Measurements from ENCODE around the gene ACOT8.
"Not testable (repeated sequence)": the region's sequence is repeated elsewhere in the genome, so short reads cannot be mapped to it uniquely, and the experiment has no call there.

Gene ACOT8

DNA sequence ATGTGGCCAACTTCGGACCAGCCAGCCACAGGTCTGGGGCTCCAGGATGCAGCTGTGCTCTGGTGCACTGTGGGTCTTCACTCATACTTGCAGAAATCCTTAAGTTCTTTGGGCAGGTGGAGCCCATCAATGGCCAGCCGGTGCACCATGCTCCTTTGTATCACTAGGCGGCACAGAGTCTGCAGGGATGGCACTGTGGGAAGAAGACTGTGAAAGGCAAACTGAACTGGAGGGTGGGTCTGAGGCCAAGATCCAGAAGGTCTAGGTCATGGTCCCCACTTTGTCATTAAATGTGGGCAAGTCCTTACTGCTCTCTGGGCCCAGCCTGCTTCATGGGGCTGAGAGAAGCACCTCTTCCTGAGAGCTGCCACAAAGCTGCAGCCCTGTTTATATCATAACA, 31.5 kb upstream of the ACOT8 start:
- DNase-seq = no peak

GRCh38 chr20:45887346-45887715, 30.1 kb upstream of the ACOT8 start, which contains the start of gene SPATA25:
SPATA25 (minus strand) TSS chr20:45887622; CDS start chr20:45887590, 32 bp downstream.
- DNase-seq = no peak

- no peak for DNase-seq
Observed at GRCh38 chr20:45886590-45887345, 29.6 kb upstream of the ACOT8 start.

DNA sequence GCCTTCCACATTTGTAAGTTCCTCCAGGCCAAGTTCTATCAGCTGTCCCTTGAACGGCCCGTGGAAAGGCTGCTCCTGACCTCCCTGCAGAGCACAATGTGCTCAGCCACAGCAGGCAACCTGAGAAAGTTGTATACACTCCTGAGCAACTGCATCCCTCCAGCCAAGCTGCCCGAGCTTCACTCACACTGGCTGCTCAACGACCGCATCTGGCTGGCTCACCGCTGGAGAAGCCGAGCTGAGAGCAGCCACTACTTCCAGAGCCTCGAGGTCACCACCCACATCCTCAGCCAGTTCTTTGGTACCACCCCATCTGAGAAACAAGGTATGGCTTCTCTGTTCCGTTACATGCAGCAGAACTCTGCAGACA, 25.9 kb upstream of the ACOT8 start:
- DNase-seq = no peak

GRCh38 chr20:45882469-45883099, 25.4 kb upstream of the ACOT8 start:
- DNase-seq = no peak

GRCh38 chr20:45880988-45881788, 24.0 kb upstream of the ACOT8 start, which contains the start of gene ZSWIM1:
ZSWIM1 (plus strand) TSS chr20:45881227; CDS start chr20:45882593, 1,366 bp downstream.
- DNase-seq = peak; percentile 64 to 100 (median 97)

DNA sequence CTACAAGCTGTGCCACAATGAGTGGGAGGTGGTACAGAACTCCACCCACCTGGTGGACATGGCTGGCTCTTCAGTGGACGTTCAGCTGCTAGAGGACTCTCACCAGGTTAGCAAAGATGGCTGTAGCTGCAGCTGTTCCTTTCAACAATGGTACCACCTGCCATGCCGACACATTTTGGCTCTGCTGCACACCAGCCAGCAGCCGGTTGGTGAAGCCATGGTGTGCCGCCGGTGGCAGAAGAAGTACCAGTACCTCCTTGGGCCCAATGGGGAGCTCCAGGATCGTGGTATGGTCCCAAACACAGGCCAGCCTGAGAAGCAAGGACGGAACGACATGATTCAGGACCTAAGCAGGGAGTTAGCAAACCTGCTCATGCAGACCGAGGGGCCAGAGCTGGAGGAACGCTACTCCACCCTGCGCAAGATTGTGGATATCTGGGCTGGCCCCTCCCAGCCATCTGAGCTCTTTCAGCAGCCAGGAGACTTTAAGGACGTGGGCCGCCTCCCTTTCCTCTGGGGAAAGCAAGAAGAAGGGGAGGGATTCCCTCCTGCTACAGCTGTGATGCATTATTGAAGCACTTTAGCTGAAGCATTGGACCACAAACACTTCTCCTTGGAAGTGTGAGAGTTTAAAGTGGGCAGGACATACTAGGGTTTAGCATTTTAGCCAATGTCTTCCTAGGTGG, 21.0 kb upstream of the ACOT8 start:
- no peak for DNase-seq

- DNase-seq = no peak
Observed at GRCh38 chr20:45874576-45874975, 17.4 kb upstream of the ACOT8 start.

- not testable (repeated sequence) for DNase-seq
Observed at GRCh38 chr20:45874104-45874481, 16.9 kb upstream of the ACOT8 start.

- DNase-seq = no peak
Observed at GRCh38 chr20:45873409-45874103, 16.4 kb upstream of the ACOT8 start.

DNA sequence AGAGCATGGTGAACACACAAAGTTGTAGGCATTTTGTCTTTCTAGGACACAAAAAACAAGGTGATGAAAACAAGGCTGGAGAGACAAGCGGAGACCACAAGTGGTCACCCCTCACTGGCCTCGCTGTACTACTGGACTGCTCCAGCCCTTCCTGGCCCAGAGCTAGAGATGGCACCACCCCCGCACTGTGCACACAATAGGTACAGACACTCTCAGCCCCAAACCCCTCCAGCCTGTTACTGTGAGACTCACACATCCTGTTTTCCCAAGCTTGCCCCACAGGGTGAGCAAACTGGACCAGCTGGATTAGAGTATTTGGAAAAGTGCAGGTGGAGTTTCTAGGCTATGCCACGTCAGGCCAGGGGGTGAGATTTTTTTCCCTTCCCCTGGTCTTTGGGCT, 15.4 kb upstream of the ACOT8 start:
- no peak for DNase-seq

DNA sequence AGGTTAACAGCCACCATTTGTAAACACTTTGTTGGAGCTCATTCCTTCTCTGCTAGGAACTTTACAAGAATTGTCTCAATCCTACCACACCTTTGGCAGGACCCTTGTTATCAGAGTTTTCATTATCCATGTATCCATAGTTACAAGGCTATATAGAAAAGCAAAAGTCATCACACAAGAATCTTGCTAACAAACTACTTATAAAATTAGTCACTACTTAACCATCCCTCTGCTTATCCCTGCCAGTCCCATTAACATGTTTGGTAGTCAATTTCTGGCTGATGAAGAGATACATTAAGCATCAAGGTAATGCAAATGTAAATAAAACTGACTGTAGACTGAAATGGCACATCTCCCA, 10.6 kb upstream of the ACOT8 start:
- DNase-seq = no peak

- no peak for DNase-seq
Observed at GRCh38 chr20:45867136-45867818, 10.1 kb upstream of the ACOT8 start.

DNA sequence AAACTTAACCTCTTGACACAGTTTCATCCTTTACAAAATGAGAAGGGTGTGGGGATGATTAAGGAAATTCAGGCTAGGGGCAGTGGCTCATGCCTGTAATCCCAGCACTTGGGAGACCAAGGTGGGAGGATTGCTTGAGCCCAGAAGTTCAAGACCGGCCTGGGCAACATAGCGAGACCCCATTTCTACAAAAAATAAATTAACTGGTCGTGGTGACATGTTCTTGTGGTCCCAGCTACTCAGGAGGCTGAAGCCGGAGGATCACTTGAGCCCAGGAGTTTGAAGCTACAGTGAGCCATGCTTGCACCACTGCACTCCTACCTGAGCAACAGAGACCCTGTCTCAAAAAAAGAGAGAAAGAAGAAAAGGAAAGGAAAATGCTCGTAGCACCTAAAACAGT, 9.3 kb upstream of the ACOT8 start:
- no peak for DNase-seq

GRCh38 chr20:45863543-45864470, 6.6 kb upstream of the ACOT8 start:
- no peak for DNase-seq

DNA sequence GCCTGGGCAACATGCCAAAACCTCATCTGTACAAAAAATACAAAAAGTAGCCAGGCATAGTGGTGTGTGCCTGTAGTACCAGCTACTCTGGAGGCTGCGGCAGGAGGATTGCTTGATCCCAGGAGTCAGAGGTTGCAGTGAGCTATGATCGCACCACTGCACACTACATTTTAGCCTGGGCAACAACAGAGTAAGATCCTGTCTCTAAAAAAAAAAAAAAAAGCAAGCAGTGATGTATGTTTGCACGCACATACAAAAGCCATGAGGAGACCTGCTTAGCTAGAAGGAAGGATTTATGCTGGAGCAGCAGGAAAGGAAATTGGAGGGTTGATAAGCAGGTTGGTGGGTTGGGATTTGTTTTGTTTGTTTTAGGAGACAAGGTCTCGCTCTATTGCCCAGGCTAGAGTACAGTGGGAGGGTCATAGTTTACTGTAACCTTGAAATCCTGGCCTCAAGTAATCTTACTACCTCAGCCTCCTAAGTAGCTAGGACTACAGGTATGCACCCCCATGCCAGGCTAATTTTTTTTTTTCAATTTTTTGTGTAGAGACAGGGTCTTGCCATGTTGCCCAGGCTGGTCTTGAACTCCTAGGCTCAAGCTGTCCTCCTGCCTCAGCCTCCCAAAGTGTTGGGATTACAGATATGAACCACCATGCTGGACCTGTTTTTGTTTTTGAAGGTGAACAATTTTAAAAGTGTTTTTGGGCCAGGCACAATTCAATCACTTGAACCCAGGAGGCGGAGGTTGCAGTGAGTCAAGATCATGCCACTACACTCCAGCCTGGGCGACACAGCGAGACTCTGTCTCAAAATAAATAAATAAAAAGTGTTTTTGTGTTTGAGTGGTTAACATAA, 4.3 kb upstream of the ACOT8 start:
- DNase-seq = peak in 1 of 56 donors; percentile 2

- no peak for DNase-seq
Observed at GRCh38 chr20:45860560-45861220, 3.5 kb upstream of the ACOT8 start.

DNA sequence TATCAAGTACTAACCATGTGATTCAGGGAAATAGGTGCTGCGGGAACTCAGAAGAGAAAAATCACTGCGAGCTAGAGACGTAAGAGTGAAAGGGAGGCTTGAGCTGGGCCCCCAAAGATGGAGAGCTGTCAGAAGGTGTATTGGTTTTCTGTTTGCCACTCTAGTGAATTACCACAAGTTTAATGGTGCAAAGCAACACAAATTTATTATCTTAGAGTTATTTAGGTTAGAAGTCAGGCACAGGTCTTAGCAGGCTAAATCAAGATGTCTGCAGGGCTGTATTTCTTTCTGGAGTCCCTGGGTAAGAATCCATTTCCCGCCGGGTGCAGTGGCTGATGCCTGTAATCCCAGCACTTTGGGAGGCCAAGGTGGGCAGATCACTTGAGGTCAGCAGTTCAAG, 2.7 kb upstream of the ACOT8 start:
- DNase-seq = no peak

All from nucleus accumbens (tissue), 56 donors.